BJ (cell line): ENCODE results near the gene ZMYND8. TPM values are rescaled to one million over a fixed set of nuclear protein-coding genes. Genes with fewer than 3 reads are reported as not detected.
"Not testable (repeated sequence)": the region's sequence is repeated elsewhere in the genome, so short reads cannot be mapped to it uniquely, and the experiment has no call there.

ENCODE experiments used
- CTCF ChIA-PET: fragments of 350-600 bp; formaldehyde crosslinking; extraction: SDS; loops from one replicate; lab custom pipeline; 2021; ENCODE audit warnings: antibody characterized with exemption, inconsistent platforms; lab: Yijun Ruan, JAX
- POLR2A ChIA-PET: fragments of 300-600 bp; sonication (Branson Sonifier 250); formaldehyde crosslinking; extraction: SDS; loops from one replicate; lab custom pipeline; 2021; ENCODE audit warnings: antibody characterized with exemption; lab: Charles Lee
- DNase-seq: peaks from one replicate; pipeline ENCODE4 v3.0.0-alpha.2; 2011; ENCODE audit warnings: low read depth
- H3K27me3 ChIP-seq: 2 replicates; pipeline ENCODE4 v1.6.0; 2011; ENCODE audit warnings: low read length; ENCODE audit not compliant: control insufficient read depth, insufficient read depth
- H3K36me3 ChIP-seq: 2 replicates; pipeline ENCODE4 v1.5.1; 2011; ENCODE audit warnings: low read length; ENCODE audit not compliant: control insufficient read depth, insufficient read depth
- H3K4me3 ChIP-seq: 2 replicates; pipeline ENCODE4 v1.5.1; 2011; ENCODE audit warnings: low read depth, mild to moderate bottlenecking, control low read depth, low read length
- polyA plus RNA-seq: library from polyadenylated mRNA; depleted of rRNA; stranded (reverse); fragments of >200 nt; gene quantifications from 2 replicates; pipeline ENCODE4 v1.2.3, GENCODE V29; 2011
- TF ChIP-seq, protein P1 (sequence below): IDR thresholded peaks from 2 replicates; pipeline ENCODE4 v1.5.1; 2011; ENCODE audit warnings: low read depth, mild to moderate bottlenecking, control low read depth, inconsistent platforms, low read length, moderate library complexity; ENCODE audit not compliant: insufficient read depth

The ZMYND8 gene
- polyA plus RNA-seq, 1 experiment = 12.7 TPM

DNA sequence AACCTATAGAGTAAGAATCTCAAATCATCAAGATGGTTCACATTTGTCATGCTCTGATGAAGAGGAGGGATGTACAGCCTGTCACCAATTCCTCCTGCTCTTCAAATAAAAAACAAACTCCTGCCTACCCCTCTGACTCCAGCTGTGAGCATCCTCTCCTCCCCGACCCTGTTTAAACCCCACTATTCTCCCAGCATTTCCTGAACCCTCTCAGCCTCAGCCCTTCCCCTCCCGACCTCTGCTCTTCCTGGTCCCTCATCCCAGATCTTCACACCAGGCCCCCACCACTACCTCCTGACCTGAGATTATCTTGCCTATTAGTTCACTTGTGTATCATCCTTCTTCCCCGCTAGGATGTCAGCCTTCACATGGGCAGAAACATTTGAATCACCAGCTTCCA lies 75.8 kb downstream of the ZMYND8 start:
- Histone ChIP-seq H3K4me3 (no peak overlapping the region), H3K27me3 (no peaks in the 10 kb centered on the region), H3K36me3 (peaks cover 13% of the 10 kb centered on the region)
- TF ChIP-seq, protein P1, sequence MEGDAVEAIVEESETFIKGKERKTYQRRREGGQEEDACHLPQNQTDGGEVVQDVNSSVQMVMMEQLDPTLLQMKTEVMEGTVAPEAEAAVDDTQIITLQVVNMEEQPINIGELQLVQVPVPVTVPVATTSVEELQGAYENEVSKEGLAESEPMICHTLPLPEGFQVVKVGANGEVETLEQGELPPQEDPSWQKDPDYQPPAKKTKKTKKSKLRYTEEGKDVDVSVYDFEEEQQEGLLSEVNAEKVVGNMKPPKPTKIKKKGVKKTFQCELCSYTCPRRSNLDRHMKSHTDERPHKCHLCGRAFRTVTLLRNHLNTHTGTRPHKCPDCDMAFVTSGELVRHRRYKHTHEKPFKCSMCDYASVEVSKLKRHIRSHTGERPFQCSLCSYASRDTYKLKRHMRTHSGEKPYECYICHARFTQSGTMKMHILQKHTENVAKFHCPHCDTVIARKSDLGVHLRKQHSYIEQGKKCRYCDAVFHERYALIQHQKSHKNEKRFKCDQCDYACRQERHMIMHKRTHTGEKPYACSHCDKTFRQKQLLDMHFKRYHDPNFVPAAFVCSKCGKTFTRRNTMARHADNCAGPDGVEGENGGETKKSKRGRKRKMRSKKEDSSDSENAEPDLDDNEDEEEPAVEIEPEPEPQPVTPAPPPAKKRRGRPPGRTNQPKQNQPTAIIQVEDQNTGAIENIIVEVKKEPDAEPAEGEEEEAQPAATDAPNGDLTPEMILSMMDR = no peak
- DNase-seq = no peak
- POLR2A ChIA-PET = no interaction called here
- CTCF ChIA-PET = interaction anchor here (4.2 kb wide), 1 partner anchor 103 kb away, joined by 23 read pairs; no protein-coding TSS in a partner anchor

DNA sequence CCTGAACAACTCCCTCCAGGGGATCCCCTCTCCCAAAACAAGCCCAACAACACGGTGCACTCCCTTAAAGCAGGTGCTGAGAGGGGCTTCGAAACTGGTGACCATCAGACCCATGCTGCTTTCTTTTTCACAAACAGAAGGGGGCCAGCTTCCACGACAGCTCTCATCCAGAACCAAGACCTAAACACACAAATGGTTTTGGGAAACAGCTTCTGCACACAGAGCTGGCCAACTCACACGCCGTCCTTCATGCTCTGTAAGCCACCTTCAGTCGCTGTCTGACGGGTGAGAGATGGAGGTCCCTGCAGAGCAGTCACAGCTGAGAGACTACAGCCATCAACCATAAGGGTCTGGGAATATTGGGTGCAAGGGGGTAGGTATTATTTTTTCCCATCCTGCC lies 76.3 kb downstream of the ZMYND8 start:
- no peak for DNase-seq
- Histone ChIP-seq H3K4me3 (no peak overlapping the region), H3K36me3 (peaks cover 13% of the 10 kb centered on the region), H3K27me3 (no peaks in the 10 kb centered on the region)
- CTCF ChIA-PET = interaction anchor here (4.2 kb wide), 1 partner anchor 103 kb away, joined by 23 read pairs; no protein-coding TSS in a partner anchor
- POLR2A ChIA-PET = no interaction called here
- TF ChIP-seq, protein P1 = no peak

DNA sequence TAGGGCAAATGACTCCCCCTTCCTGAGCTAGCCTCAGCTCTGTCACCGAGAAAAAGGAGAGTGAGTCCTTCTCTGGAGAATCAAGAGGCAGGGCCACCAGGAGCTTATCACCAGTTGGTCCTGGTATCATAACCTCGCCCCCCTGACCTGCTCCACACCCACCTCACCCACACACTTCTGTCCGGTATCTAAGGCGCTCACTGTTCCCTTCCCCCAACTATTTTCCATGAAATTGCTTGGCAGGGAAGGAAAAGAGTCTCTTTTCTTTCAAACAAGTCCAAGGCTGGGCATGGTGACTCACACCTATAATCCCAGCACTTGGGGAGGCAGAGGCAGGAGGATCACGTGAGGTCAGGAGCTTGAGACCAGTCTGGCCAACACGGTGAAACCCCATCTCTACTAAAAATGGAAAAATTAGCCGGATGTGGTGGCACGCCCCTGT lies 77.6 kb downstream of the ZMYND8 start:
- Histone ChIP-seq H3K27me3 (no peaks in the 10 kb centered on the region), H3K4me3 (no peak overlapping the region), H3K36me3 (peaks cover 10% of the 10 kb centered on the region)
- DNase-seq = no peak
- ChIA-PET POLR2A (no interaction called here), CTCF (interaction anchor here (0.6 to 4.2 kb wide), 3 partner anchors 105 to 333 kb away, joined by 3 to 23 read pairs (median 3); no protein-coding TSS in a partner anchor)
- TF ChIP-seq, protein P1 = no peak

DNA sequence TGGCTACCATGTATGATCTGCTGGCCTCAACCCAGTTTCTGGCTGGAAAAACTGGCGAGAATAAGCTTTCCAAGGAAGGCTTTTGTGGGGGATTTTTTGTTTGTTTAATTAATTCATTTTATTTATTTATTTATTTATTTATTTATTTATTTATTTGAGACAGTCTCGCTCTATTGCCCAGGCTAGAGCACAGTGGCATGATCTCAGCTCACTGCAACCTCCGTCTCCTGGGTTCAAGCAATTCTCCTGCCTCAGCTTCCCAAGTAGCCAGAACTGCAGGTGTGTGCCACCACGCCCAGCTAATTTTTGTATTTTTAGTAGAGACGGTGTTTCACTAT lies 79.0 kb downstream of the ZMYND8 start:
- CTCF ChIA-PET = interaction anchor here (0.9 to 1.7 kb wide), 2 partner anchors 27 to 106 kb away, joined by 3 to 14 read pairs; no protein-coding TSS in a partner anchor
- H3K36me3 ChIP-seq = not testable (repeated sequence)

DNA sequence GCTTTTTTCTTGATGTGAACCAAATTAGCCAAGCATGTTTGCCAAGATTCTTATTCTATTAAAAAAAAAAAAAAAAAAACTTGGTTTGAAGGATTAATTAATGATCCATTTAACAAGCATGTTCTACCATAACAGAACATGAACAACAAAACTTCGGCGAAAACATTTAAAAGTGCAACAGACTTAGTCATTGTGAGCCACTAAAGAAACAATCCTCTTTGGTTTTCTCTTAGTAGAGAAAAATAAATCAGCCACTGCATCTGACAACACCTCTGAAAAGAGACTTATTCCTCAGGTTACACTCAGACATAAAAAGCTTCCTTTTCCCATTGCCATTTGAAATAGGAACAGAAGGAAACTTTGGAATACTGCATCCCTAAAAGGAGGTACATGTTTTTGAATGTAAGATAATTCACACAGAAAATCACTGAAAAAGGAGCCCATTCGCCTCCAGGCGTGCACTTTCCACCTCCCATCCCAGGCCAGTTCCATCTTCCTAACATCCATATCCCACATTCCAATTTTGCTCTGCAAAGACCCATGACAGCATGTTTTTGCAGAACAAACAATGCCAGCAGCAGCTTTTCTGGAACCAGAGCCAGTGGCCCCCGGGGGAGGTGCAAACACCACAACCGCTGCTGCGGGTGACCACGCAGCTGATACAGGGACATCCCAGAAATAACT lies 79.5 kb downstream of the ZMYND8 start:
- DNase-seq = peak; percentile 59
- CTCF ChIA-PET = interaction anchor here (0.9 to 1.7 kb wide), 2 partner anchors 27 to 107 kb away, joined by 3 to 14 read pairs; no protein-coding TSS in a partner anchor
- TF ChIP-seq, protein P1 = no peak
- Histone ChIP-seq H3K27me3 (no peaks in the 10 kb centered on the region), H3K36me3 (peaks cover 10% of the 10 kb centered on the region), H3K4me3 (no peak overlapping the region)
- POLR2A ChIA-PET = interaction anchor here (1.2 kb wide), 1 partner anchor 82 kb away, joined by 3 read pairs; no protein-coding TSS in a partner anchor

More for the DNA sequence above, 79.0 kb downstream of the ZMYND8 start:
- H3K4me3 ChIP-seq, H3K27me3 ChIP-seq, DNase-seq: not testable (repeated sequence)
- POLR2A ChIA-PET = interaction anchor here (1.2 kb wide), 1 partner anchor 82 kb away, joined by 3 read pairs; no protein-coding TSS in a partner anchor
